NCI-H2171 (cell line): Measurements from ENCODE around the gene PAF1.

Experiments used
- DNase-seq: peaks from one replicate; lab custom pipeline; 2025; lab: John Stamatoyannopoulos, UW

PAF1 gene

DNA sequence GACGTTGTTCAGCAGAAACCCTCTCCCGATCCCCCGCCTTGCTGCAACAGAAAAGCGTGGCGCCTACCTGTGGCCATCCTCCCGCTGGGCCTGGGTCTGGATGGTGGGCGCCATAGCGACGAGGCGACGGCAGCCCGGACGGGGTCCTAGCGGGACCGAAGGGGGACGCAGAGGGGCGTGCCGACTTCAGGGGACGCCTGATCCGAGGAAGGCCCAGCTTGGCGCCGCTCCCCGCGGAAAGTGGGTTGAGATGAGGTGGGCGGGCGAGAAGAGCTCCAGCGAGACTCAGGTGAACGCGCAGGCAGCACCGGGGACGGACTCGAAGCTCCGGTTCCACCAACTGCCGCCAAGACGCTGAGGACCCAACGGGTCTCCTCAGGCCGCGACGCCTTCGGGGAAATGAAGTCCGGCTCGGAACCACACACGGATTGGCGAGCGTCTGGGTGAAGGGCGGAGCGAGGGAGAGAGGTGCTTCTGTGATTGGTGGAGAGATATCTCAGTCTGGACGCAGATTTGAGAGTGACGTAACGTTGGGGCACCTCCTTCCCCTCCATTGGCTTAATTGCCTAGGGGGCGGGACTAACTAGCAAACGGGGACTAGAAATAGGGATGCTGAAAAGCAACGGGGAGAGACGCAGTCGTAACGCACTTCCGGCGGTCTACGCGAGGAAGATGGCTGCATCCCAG lies at the start of gene PAF1, which contains the start of gene MED29:
Gene PAF1 (minus strand): TSS at position 356 of the 687 bp plus-strand sequence. CDS start 242 bp downstream, at position 114.
Gene MED29 (plus strand): TSS at position 628 of the 687 bp plus-strand sequence. CDS start 45 bp downstream, at position 673.
- DNase-seq: peak; percentile 100

DNA sequence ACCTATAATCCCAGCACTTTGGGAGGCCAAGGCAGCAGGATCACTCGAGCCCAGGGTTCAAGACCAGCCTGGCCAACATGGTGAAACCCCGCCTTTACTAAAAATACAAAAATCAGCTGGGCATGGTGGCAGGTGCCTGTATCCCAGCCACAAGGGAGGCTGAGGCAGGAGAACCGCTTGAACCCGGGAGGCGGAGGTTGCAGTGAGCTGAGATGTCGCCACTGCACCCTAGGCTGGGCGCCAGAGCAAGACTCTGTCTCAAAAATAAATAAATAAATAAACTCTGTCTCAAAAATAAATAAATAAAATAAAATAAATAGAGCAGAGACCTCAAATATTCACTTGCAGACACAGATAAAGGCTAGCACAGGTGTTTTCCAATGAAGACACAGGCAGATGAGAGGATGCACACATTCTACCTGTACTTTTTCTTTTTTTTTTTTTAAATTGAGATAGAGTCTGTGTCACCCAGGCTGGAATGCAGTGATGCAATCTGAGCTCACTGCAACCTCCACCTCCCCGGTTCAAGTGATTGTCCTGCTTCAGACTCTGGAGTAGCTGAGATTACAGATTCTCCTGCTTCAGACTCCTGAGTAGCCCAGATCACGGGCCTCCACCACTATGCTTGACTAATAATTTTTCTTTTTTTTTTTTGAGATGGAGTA lies 47.5 kb upstream of the PAF1 start:
- no peak for DNase-seq

DNA sequence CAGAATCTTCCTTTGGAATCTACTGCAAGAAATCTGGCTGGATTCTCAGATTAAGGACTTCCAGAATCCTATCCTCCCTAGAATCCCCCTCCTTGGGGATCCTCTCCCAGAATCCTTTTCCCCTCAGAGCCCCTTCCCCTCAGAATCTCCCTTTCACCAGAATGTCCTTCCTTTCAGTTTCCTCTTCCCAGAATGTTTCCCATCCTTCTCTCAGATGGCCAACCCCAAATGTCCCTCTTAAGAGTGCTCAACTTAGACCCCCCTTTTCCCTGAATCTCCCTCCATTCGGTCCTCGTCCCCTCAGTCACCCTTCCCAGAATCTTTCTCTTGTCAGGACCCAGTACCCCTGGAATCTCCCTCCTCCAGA lies 45.4 kb upstream of the PAF1 start:
- no peak for DNase-seq

DNA sequence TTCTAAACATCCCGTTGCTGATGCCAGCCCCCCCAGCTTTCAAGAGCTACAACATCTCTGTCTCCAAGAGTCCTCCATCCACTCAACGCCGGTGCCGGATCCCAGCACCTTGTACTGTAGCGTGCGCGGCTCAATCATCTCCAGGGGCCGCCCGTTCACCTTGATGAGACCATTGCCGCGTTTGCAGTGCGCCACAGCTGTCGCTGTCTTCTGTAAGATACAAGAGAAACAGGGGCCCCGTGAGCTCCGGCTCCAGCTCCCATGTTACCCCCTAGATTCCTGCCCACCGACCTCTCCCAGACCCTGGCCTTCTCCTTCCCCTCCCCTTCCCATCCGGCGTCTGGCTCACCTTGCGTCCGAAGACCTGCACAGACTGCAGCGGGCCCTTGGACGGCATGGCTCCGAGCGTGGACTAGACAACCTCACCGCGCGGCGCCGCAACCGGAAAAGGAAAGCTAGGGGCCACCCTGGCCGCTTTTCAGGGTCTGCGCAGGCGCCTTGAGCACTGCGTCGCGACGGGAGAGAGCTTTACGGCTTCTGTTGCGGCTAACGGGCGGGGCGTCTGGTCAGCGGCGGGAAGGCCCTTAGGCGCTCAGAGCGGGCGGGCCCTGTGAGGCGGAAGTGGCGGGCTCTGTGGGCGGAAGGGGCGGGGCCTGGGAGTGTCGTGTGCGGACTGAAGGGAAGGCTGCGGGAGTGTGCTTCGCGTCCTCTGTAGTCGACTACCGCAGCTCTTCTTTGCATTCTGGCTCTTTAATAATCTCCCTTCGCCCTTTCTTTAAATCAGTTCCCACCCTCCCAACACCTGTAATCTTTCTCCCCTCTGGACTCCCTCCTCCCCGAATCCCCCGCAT lies 44.8 kb upstream of the PAF1 start, which contains the start of gene RPS16:
Gene RPS16 (minus strand): TSS at position 451 of the 851 bp plus-strand sequence. CDS start 54 bp downstream, at position 397.
- DNase-seq: peak; percentile 99

DNA sequence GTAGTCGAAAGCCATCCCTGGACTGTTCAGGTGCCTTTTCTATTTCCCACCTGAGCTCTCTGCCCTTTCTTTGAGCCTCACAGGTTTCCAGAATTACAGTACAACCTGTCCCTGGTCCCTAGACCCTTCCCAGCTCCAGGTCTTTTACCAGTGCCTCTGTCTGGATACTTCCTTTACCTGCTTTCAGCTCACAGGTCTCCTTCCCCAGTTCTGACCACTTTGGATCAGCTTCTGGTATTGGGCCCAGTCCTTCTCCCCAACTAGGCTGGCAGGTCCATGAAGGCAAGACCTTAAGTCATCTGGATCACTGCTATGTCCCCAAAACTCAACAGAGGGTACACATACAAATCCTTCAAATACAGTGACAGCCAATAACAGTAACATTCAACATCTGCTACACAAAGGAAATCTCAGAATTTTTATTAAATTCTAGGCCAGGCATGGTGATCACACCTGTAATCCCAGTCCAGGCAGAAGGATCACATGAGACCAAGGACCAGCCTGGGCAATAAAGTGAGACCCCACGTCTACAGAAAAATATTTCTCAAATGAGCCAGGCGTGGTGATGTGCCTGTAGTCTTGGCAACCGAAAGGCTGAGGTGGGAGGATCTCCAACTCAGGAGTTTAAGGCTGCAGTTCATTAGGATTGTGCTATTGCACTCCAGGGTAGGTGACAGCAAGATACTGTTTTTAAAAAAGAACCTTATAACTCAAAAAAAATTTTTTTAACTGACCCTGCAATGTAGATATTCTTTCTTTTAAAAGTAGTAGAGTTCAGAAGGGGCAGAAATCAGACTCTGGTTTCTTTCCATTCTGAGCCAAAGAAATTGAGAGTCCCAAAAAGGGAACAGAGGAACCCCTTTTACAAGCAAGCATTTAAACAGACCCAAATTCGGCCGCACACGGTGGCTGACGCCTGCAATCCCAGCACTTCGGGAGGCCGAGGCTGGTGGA lies 43.5 kb upstream of the PAF1 start:
- DNase-seq: no peak

DNA sequence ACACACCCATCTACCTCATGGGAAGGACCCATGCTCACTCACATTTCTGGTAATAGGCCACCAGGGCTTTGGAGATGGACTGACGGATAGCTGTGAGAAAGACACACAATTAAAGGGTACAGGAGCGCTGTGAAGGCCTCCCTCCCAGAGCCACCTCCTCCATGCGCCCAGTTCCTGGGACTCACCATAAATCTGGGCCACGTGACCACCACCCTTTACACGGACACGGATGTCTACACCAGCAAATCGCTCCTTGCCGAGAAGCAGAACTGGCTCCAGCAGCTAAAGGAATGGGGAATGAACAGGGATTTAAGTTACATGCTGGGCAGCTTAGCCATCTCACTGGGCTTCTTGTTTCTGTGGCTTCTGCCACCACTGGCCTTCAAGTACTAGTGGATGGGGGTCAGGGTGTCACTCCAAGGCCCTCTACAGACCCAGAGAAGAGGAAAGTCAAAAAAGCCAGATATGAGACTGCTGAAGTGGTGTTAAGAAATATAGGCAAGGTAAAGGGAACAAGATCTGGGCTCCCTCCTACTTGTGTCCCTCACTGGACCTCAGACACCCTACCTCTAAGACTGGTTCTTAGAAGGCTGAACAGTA lies 42.7 kb upstream of the PAF1 start:
- no peak for DNase-seq

DNA sequence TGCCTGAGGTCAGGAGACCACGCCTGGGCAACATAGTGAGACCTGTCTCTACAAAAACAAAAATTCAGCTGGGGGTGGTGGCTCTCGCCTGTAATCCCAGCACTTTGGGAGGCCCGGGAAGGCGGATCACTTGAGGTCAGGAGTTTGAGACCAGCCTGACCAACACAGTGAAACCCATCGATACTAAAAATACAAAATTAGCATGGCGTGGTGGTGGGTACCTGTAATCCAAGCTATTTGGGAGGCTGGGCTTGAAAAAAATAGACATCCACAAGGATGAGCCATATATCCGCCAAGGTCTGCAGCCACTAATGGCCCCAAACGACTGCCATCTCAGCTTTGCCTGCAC lies 41.7 kb upstream of the PAF1 start:
- DNase-seq: no peak

DNA sequence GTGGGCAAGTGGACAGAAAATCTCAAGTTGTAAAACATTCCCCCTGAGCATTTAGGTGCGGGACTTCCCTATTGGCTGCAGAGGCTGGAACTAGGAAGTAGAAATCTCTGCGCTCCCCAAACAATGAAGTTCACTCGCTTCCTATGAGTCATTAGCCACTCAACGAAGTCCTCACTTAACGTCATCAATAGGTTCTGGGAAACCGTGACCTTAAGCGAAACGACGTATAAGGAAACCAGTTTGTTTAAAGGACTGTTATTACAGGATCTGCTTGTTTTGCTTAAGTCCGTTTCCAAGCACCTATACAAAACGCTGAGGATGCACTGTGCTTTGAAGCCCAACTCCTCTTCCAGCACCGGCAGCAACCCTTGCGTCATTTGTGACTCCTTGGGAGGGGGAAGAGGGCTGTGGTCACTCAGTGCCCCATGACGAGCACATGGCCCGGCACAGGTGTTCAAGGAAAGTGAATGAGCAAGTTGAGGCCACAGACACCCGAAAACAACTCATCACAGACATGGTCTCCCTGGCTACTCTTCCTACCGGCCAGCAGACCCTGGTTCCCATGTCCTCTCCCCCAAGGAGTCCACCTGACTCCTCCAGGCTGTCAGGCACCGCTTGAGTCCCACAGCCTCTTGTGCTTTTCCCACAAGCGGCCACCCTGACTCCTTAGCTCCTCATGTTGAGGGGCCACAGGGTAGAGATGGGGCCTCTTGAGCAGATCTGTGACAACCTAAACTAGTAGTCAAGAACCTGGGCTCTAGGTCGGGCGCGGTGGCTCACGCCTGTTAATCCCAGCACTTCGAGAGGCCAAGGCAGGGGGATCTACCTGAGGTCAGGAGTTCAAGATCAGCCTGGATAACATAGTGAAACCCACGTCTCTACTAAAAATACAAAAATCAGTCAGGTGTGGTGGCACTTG lies 40.0 kb upstream of the PAF1 start:
- DNase-seq: no peak

DNA sequence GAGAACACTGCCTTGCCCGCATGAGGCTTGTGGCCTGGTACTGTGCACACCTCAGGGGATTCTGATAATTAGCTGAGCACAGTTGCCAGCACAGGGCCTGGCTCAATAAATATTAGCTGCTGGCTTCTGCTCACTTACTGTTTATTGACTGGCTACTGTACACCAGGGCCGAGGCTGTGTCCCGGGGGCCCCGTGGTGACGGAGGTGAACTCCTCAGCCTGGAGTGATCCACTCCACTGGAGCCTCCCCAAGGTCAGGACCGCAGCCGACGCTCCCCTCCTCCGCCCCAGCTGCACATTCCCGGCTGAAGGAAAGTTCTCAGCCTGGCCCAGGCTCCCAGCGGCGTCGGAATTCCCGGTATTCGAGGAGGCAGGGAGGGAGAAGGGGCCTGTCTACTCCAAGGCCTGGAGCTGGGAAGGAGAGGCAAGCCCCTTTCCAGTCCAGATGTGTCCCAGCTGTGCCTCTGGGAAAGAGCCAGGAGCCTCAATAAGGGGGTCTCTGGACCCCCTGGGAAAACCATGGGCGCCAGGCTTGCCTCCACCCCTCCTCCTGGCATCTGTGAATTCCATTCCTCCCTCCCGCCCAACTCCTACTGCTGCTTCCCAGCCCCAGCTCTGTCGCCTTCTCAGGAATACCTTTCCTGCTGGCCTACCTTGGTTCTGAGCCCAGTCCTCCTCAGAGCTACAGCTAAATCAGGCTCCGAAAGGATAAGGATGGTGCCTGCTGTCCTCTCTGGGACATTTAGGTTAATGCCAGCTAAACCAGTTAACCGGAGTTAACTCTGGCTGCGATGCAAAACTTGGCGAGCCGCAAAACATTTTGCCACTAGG lies 37.6 kb upstream of the PAF1 start:
- no peak for DNase-seq

DNA sequence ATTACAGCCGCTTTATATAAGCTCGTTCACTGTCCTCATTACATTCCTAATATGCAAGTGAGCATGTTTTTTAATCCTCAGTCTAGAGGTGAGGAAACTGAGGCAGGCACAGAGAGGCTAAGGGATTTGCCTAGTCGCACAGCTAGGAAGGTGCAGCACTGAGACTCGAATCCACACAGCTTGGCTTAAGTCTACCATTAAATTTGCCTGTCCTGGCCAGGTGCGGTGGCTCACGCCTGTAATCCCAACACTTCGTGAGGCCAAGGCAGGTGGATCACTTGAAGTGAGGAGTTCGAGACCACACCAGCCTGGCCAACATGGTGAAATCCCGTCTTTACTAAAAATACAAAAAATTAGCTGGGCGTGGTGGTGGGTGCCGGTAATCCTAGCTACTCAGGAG lies 36.8 kb upstream of the PAF1 start:
- no peak for DNase-seq

DNA sequence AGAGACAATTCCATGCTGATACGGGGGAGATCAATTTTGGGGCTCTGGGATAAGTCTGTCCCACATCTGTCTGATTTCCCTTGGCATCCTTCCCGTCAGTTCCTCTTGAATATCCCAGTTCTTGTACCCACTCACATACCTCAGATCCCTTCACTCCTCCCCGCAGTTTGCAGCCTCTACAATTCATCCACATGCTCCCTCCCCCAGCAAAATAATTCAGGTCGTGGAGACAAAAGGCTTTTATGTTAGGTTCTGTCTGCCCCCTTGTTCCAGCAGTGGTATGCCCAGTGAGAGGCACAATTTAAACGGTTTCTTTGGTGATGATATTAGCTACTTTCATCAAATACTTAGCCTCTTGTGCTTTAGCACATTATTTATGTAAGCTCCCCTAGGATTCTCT lies 35.3 kb upstream of the PAF1 start:
- no peak for DNase-seq

DNA sequence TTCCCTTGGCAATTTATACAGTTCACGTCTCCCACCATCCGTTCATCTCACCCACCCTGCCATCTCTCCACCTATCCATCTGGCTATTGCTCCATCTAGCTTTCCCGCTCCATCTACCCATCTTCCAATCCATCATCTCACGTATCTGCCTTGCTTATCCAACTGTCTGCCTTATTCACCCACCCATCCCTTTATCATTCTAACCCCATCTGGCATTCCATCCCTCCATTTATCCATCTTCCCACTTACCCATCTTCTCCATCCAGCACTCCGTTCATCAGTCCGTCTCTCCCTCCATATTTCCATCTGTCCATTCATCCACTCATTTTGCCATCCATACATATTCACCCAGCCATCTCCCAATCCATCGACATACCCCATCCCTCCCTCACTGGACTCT lies 34.8 kb upstream of the PAF1 start:
- DNase-seq: no peak

DNA sequence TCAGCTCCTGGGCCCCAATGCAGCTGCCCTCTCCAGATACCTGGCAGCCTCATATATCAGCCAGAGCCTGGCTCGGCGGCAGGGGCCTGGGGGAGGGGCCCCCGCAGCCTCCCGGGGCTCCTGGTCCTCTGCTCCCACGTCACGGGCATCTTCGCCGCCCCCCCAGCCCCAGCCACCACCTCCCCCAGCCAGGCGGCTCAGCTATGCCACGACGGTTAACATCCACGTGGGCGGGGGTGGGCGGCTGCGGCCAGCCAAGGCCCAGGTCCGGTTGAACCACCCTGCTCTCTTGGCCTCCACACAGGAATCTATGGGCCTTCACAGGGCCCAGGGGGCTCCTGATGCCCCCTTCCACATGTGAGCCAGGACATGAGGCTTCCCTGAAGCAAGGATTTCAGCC lies 34.0 kb upstream of the PAF1 start:
- DNase-seq: no peak

DNA sequence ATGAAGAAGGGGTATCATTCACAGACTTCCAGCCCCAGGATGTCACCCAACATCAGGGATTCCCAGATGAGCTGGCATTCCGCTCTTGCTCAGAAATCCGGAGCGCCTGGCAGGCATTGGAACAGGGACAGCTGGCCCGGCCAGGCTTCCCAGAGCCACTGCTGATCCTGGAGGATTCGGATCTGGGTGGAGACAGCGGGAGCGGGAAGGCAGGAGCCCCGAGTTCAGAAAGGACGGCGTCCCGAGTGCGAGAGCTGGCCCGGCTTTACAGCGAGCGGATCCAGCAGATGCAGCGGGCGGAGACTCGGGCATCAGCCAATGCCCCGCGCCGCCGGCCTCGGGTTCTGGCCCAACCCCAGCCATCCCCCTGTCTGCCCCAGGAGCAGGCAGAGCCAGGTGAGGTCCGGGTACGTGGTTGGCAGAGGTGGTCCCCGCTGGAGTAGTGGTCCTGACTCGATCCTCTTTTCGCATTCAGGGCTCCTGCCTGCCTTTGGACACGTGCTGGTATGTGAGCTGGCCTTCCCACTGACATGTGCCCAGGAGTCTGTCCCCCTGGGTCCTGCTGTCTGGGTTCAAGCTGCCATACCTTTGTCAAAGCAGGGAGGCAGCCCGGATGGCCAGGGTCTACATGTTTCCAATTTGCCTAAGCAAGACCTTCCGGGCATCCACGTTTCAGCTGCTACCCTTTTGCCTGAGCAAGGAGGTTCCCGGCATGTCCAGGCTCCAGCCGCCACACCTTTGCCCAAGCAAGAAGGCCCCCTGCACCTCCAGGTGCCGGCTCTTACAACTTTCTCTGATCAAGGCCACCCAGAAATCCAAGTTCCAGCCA lies 32.6 kb upstream of the PAF1 start:
- no peak for DNase-seq

DNA sequence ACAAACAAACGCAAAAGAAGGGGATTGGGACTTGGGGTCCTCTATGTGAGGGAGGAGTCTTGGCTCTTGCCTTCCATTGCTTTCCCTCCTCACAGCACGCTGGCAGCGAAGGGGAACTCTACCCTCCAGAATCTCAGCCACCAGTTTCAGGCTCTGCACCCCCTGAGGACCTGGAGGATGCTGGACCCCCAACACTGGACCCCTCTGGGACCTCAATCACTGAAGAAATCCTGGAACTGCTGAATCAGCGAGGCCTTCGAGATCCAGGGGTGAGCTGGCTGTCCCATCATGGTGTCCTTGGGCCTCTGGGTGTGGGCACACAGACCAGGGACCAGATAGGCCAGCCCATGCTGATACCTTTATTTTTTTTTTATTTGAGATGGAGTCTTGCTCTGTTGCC lies 31.1 kb upstream of the PAF1 start:
- DNase-seq: no peak

DNA sequence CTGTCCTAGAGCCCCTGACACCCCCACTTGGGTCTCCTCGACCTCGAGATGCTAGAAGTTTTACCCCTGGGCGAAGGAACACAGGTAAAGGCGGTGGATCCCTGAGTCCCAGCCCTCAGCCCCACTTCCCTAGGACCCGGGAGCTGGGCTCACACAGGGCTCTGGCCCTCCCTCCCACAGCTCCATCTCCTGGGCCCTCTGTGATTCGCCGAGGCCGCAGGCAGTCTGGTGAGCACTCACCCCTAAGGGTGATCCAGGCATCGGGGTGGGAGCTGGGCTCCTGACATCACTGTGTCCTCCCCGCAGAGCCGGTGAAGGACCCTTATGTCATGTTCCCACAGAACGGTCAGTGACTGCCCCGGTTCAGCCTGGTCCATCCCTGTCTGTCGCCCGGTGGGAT lies 29.9 kb upstream of the PAF1 start:
- no peak for DNase-seq

DNA sequence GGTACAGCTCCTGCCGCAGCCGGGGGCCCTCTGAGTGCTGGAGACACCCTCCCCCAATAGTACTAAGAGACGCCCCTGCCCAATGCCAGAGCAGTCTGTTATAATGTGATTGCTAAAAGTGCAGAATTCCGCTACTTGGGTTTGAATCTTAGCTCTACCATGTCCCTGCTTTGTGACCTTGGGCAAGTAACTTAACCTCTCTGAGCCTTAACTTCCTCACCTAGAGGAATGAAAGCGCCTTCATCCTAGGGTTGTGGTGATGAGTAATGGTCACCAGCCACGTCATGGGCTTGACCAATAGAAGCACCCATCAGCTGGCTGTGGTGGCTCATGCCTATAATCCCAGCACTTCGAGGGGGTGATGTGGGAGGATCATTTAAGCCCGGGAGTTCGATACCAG lies 28.1 kb upstream of the PAF1 start:
- no peak for DNase-seq

DNA sequence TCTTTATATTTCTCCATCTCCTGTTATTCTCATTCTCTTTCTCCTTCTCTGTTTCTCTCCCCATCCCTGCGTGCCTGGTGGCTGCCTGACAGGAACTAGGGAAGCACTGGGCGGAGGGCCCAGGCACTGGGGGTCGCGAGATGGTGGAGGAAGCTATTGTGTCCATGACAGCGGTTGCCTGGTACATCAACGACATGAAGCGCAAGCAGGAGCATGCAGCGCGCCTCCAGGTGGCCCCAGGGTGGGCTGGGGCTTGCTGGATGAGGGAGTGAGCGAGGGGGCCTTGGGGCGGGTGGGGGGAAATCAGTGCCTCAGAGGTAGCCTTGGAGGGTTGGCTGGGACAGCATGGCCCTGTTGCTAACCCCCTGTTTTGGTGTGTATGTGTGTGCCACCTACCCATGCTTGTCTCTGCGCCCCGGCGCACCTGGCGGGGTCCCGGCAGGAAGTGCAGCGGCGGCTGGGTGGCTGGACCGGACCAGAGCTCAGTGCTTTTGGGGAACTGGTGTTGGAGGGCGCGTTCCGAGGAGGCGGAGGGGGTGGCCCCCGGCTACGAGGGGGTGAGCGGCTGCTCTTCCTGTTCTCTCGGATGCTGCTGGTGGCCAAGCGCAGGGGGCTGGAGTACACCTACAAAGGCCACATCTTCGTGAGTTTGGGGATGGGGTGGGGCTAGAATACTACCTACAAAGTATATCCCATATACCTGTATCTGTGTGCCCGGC lies 26.7 kb upstream of the PAF1 start:
- DNase-seq: no peak
